MG63 (cell line): ENCODE data around the gene COLQ. TPM values are rescaled to one million over a fixed set of nuclear protein-coding genes. Genes with fewer than 3 reads are reported as not detected.

Source experiments
- DNase-seq: peaks from one replicate; pipeline ENCODE4 v3.0.0-alpha.2; 2020
- H3K27me3 ChIP-seq: fragments of 250-450 bp; sonication (Bioruptor Pico); 2 replicates; pipeline ENCODE4 v1.5.1; 2020; ENCODE audit warnings: mild to moderate bottlenecking, moderate library complexity
- H3K36me3 ChIP-seq: fragments of 250-450 bp; sonication (Bioruptor Pico); 2 replicates; pipeline ENCODE4 v1.5.1; 2020; ENCODE audit warnings: mild to moderate bottlenecking, moderate library complexity
- H3K4me3 ChIP-seq: fragments of 250-450 bp; sonication (Bioruptor Pico); 2 replicates; pipeline ENCODE4 v1.5.1; 2020; ENCODE audit warnings: mild to moderate bottlenecking, moderate library complexity
- H3K9me3 ChIP-seq: fragments of 250-450 bp; sonication (Bioruptor Pico); 2 replicates; pipeline ENCODE4 v1.5.1; 2020; ENCODE audit warnings: mild to moderate bottlenecking, moderate library complexity
- total RNA-seq: library from RNA; depleted of rRNA; stranded (reverse); fragments of >200 nt; shearing (Covaris generic); gene quantifications from 2 replicates; pipeline ENCODE4 v1.2.3, GENCODE V29; 2014; ENCODE audit warnings: low replicate concordance

COLQ gene
- total RNA-seq, 1 experiment from 2014 or later, result not detected

DNA sequence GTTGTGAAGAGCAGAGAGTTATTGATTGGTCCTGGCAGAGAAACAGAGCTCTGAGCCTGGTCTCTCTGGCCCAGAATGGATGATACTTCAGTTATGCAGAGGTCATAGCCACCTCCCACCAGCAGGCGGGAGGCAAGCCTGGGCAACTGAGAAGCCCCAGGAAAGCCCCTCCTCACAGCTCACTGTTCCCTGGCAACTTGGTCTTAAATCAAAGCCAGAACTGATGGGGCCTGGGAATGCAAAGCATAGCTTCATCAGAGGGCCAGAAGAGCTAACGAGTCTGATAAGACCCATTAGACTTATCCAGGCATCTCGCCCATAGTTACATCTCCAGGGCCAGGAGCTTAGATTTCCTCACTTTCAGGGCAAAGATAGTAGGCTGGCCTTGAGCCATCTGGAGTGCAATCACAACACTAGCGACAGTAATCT, 5.5 kb upstream of the COLQ start:
- H3K27me3 ChIP-seq, result no peaks in the 10 kb centered on the region
- DNase-seq, result no peak
- H3K36me3 ChIP-seq, result no peaks in the 10 kb centered on the region

DNA sequence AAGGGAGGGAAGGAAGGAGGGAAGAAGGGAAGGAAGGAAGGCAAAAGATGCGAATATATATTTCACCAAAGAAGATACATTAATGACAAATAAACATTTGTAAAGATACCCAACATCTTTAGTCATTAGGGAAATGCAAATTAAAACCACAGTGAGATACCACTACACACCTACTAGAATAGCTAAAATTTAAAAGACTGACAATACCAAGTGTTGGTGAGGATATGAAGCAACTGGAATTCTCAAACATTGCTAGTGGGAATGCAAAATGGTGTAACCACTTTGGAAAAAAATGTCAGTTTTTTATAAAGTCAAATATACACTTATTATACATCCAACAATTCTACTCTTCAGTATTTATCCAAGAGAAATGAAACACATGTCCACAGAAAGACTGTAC, 4.3 kb upstream of the COLQ start:
- H3K9me3 ChIP-seq, result no peaks in the 10 kb centered on the region
- no peaks in the 10 kb centered on the region for H3K36me3 ChIP-seq
- no peaks in the 10 kb centered on the region for H3K27me3 ChIP-seq
- H3K4me3 ChIP-seq, result no peak overlapping the region
- DNase-seq, result no peak

More for the DNA sequence above, 5.5 kb upstream of the COLQ start:
- Histone ChIP-seq H3K9me3 (no peaks in the 10 kb centered on the region), H3K4me3 (no peak overlapping the region)

DNA sequence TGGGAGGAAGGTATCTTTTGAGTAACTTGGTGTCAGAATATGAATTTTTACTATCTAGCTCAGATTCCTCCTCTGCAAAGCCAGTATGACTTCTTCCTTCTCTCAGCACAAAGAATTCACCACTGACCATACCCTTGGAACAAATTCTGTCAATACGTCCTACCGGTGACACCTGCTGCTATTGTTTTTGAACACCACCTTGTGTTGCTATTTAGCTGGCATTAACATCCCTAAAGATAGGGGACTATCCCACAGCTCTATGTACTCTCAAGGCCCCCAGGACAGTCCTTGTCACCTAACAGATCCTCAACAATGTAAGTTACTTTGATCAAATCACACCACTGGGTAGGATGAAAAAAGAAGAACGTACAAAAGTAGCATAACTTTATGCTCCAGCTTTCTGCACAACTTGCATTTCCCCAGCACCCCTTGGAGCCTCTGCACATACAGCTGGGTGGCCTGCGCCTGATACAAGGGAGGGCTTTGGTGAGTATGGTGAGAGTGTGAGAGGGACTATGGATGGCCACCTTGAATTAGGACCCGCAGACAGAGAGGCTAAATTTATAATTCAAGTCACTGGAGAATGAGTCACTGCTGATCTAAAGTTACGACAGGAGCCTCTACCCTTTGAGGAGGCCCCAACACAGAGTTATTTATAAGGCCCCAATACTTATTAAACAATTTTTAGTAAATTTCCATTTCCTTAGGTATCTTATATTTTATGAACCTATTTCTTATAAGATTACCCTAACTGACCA, 2.3 kb upstream of the COLQ start:
- Histone ChIP-seq H3K9me3 (no peaks in the 10 kb centered on the region), H3K4me3 (no peak overlapping the region), H3K36me3 (no peaks in the 10 kb centered on the region), H3K27me3 (no peaks in the 10 kb centered on the region)
- no peak for DNase-seq

DNA sequence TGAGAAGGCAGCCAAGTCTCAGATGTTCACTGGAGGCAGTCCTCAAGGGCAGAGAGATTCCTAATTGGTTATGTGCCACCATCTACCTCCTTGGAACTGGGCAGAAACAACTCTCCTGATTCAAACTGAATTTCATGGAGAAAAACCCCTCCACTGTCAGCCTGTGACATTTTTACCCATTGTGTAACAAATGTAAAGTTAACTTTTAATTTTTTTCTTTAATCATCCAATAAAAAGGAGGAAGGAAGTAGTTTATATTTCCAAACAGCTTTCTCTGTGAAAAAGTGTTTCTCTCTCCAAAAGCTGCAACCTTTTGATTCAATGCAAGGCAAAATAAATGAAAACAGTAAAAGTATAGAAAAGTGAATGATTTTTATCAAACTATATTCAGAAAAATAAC, 510 bp upstream of the COLQ start:
- H3K4me3 ChIP-seq, result no peak overlapping the region
- no peaks in the 10 kb centered on the region for H3K36me3 ChIP-seq
- DNase-seq, result no peak
- no peaks in the 10 kb centered on the region for H3K9me3 ChIP-seq
- no peaks in the 10 kb centered on the region for H3K27me3 ChIP-seq

DNA sequence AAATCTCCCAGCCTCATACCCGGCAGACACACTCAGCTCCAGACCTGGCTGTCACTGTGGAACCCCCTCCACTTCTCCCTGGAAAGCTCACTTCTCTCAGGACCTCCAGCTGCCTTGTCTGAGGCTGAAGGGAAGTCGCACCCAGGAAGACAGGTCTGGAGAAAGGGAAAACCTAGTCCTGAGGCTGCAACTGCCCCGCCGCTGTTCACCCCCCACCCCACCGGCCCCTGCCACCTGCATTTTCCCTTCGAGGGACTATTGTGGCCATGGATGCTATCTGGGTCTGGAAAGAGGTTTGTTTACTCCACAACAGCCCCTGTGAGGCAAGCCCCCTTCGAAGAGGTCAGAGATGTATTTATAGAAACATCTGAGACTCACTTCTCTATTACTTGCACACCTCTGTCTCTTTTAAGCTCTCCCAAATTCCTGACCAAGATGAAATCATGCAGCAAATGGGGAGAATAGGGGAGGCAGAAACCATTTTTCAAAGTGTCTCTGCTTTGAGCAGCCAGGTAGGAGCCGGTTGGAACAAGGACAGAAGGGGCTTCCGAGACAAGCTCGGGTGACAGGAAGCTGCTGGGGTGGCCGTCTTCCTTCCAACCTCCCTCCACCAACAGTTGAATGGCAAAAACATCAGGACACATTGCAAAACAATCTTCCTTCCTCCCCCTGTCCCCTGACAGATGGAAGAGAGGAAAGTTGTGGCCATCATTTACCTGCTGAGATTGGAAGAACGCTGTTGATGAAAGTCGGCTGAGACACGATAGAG, 518 bp downstream of the COLQ start:
- no peak overlapping the region for H3K4me3 ChIP-seq
- DNase-seq, result no peak
- H3K27me3 ChIP-seq, result no peaks in the 10 kb centered on the region
- H3K36me3 ChIP-seq, result no peaks in the 10 kb centered on the region
- no peaks in the 10 kb centered on the region for H3K9me3 ChIP-seq

DNA sequence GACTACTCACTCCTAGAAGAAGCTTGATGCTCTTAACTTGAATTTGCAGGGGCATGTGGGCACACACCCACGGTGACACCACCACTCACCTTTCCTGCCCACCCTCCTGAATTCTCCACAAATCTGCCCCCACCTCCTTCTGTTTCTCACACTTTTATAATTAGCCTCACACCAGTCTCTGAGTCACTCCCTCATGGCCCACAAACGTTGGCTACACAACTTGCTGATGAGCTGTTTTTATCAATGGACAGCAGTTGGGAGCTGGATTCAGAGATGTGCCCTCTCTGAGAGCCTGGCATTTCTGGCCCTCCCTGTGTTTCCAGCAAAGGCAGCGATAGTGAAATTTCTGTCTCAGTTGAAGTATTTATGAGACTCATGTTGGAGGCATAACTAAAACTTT, 1.3 kb downstream of the COLQ start:
- no peak for DNase-seq
- H3K9me3 ChIP-seq, result no peaks in the 10 kb centered on the region
- H3K4me3 ChIP-seq, result no peak overlapping the region
- no peaks in the 10 kb centered on the region for H3K27me3 ChIP-seq
- no peaks in the 10 kb centered on the region for H3K36me3 ChIP-seq

DNA sequence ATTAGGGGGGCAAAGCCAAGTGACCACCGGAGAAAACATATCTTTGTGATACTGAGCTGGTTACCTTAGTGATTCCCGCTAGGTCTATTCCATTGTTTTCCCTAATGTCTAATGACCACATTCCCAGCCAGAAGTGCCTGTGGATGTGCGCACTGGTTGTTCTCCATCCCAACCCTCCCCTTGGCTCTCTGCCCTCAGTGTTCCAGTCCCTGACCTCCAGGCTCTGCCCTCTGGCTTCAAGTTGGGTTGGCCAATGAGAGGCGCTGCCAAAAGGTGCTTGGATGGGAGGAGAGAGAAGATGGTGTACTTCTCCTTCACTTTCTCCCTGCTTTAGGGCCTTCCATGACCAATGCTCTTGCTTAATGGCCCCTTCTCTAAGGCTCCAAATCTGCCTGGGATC, 2.4 kb downstream of the COLQ start:
- Histone ChIP-seq H3K36me3 (no peaks in the 10 kb centered on the region), H3K4me3 (no peak overlapping the region), H3K9me3 (no peaks in the 10 kb centered on the region), H3K27me3 (no peaks in the 10 kb centered on the region)
- no peak for DNase-seq

DNA sequence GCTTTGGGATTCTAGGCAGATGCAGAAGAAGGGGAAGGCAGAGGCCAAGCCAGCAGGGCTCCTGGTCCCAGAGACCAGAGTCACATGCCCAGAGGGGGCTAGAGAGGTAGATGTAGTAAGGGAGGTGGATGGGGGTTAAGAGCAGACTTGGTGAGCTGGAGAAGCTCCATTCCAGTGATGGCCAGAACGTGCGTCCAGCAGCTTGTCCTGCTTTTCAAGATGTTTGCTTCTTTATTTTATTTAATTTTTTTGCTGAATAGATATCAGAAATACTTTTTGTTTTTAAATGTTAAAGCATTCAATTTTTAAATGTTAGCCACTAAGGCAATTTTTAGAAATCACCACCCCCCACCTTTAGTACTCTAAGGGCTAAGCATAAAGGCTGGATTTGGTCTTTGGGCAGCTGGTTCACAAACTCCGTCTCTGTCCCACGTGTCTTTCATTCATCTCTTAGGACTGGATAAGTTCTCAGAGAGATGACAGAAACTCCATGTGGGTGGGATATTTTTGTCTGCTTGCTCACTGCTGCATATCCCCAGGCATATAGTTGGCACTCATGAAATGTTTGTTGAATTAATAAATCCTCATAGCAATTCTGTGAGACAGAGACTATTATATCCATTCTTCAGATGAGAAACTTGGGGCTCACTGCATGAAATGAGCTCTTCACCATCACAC, 6.7 kb downstream of the COLQ start:
- no peak overlapping the region for H3K4me3 ChIP-seq
- no peaks in the 10 kb centered on the region for H3K27me3 ChIP-seq
- no peaks in the 10 kb centered on the region for H3K36me3 ChIP-seq
- no peaks in the 10 kb centered on the region for H3K9me3 ChIP-seq
- no peak for DNase-seq

DNA sequence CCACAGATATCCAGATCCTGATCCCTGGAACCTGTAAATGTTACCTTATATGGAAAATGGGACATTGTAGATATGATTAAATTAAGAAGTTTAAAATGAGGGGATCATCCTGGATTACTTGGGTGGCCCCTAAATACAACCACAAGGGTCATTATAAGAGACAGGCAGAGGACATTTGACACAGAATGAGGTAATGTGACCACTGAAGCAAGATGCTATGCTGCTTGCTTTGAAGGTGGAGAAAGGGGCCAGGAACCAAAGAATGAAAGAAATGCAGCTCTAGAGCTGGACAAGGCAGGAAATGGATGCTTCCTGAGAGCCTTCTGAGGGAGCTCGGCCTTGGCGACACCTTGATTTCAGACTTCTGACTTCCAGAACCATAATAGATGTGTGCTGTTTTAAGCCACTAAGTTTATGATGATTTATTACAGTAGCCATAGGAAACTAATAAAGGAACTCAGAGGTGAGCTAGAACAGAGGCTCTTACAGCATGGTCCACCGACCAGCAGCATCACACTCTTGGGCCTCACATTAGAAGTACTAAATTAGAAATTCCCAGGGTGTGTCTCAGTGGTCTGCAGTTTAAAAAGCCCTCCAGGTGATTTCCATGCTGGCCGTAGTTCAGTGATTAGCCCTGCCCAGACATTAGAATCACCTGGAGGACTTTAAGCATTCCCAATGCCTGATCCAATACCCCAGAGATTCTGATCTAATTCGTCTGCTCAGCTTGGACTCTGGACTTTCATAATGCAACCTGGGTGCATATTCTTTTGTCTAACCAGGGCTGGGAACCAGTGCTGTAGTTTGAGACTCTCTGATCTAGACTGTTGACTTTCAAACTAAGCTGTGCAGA, 7.5 kb downstream of the COLQ start:
- H3K4me3 ChIP-seq, result no peak overlapping the region
- no peaks in the 10 kb centered on the region for H3K9me3 ChIP-seq
- H3K27me3 ChIP-seq, result no peaks in the 10 kb centered on the region
- no peak for DNase-seq
- no peaks in the 10 kb centered on the region for H3K36me3 ChIP-seq

DNA sequence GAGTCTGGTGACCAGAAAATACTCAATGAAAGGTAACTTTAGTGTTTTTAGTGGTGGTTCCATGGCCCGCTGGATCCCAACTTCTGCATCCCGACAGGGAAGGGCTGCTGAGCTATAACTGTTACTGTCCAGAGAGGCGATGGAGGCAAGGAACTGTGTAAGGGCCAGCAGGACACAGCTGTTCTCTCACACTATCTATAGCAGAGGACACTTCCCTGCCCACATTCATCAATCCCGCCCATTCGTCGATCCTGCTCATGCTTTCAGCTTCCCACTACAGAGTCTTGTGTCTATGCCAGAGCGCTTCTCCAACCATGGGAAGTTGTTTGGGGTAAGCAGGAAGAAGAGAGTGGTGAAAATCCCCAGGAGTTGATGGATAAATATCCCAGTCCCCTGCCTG, 8.4 kb downstream of the COLQ start:
- no peak for DNase-seq
- H3K36me3 ChIP-seq, result no peaks in the 10 kb centered on the region
- no peak overlapping the region for H3K4me3 ChIP-seq
- no peaks in the 10 kb centered on the region for H3K27me3 ChIP-seq
- H3K9me3 ChIP-seq, result no peaks in the 10 kb centered on the region

DNA sequence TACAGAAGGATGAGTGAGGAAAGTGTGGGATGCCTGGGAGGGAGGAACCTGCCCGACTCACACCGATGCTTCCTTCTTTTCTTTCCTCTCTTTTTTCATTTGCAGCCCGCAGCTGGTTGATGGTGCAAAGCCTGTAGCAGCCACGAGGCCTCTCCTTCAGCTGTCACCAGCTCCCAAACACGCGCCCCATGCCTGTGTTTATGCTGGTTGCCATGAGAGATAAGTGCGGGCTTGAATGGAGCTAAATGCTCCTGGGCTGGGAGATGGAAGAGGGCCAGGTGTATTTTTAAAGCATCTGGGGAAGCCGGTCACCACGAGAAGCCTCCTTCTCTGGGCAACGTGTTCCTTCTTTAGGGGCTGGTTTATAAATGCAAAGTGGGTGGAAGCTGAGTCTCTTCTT, 9.3 kb downstream of the COLQ start:
- no peaks in the 10 kb centered on the region for H3K27me3 ChIP-seq
- H3K9me3 ChIP-seq, result no peaks in the 10 kb centered on the region
- H3K4me3 ChIP-seq, result no peak overlapping the region
- no peak for DNase-seq
- no peaks in the 10 kb centered on the region for H3K36me3 ChIP-seq

DNA sequence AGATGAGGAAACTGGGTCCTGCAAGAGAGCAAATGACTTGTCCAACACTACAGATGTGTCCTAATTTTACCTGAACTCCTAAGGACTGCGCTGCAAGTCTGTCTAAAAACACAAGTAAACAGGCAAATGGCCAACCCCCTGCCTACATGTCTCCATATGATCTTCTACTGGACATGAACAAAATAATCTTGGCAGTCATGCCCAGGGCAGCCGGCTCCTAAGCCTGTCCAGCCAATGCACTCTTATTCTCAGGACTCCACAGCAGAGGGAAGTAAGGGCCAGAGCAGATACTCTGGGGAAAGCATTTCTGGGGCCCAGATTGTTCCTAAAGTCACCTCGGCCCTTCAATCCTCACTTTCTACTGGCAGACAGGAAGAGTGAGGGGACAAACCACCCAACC, 10.3 kb downstream of the COLQ start:
- Histone ChIP-seq H3K9me3 (no peaks in the 10 kb centered on the region), H3K4me3 (no peak overlapping the region), H3K27me3 (no peaks in the 10 kb centered on the region), H3K36me3 (no peaks in the 10 kb centered on the region)
- DNase-seq, result no peak

DNA sequence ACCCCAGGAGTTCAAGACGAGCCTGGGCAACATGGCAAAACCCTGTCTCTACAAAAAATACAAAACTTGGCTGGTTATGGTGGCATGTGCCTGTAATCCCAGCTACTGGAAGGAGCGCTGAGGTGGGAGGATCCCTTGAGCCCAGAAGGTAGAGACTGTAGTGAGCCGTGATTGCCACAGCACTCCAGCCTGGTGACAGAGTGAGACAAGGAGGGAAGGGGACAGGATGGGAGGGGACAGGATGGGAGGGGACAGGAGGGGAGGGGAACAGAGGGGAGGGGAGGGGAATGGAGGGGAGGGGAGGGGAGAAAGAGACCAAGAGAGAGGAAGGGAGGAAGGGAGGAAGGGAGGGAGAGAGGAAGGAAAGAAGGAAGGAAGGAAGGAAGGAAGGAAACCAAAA, 11.0 kb downstream of the COLQ start:
- H3K36me3 ChIP-seq, result no peaks in the 10 kb centered on the region
- H3K9me3 ChIP-seq, result no peaks in the 10 kb centered on the region
- H3K27me3 ChIP-seq, result no peaks in the 10 kb centered on the region
- no peak overlapping the region for H3K4me3 ChIP-seq
- no peak for DNase-seq

DNA sequence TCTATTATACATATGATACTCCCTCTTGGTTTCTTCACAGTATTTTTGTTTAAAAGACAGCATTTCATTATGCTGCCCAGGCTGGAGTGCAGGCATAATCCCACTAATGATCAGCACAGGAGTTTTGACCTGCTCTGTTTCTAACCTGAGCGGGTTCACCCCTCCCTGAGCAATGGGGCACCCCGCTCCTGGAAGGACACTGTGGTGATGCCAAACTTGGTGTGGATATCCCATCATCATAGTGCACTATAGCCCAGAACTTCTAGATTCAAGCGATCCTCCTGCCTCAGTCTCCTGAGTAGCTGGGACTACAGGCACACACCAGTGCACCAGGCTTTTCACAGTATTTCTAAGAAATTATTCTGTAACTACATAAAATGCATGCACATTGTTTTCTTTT, 14.9 kb downstream of the COLQ start:
- no peaks in the 10 kb centered on the region for H3K9me3 ChIP-seq
- H3K36me3 ChIP-seq, result no peaks in the 10 kb centered on the region

DNA sequence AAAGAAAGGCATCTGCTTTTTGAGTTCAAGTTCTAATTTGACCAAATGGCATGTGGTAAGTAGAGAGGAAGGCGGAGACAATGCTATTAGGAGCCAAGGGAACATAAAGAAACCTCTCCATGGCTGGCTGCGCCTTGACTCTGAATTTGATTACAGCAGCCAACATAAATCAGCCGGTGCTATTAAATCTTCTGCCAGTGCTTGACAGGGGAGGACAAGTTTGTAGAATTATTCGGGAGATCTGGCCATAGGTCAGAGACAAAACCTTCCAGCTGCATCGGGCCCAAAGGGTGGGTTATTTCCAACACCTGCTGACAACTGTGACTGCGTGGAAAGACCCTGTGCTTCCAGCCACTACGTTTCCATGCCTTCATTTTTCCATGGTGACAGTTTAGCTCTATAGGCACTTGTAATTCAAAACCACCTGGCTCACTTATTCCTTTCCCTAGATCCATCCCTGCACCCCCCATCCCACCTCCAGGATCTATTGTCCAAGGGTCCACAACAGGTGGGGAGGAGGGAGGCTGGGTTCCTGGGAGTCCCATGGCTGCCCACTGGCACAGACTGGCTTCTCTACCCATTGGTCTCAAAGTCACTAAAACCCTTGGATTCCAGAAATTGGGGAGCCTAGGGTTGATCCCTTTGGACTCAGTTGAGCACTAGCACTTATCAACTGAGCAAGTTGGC, 15.9 kb downstream of the COLQ start:
- no peaks in the 10 kb centered on the region for H3K27me3 ChIP-seq
- no peak for DNase-seq

More for the DNA sequence above, 14.9 kb downstream of the COLQ start:
- no peak for DNase-seq
- Histone ChIP-seq H3K4me3 (no peak overlapping the region), H3K27me3 (no peaks in the 10 kb centered on the region)

DNA sequence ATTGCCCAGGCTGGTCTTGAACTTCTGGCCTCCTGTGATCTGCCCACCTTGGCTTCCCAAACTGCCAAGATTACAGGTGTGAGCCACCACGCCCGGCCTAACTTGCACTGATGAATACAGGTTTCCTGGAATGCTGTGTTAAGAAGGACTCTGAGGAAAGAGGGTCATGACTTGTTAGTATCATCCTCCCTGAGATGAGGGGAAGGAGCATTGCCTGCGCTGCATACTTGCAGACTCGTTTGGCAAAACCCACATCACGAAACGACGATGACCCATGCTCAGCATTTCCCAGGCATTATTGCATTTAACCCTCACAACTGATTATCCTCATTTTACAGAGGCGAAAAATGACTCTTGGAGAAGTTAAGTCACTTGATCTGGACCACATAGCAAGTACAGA, 18.9 kb downstream of the COLQ start:
- DNase-seq, result no peak
- no peaks in the 10 kb centered on the region for H3K27me3 ChIP-seq
- H3K9me3 ChIP-seq, result no peaks in the 10 kb centered on the region
- no peak overlapping the region for H3K4me3 ChIP-seq
- H3K36me3 ChIP-seq, result no peaks in the 10 kb centered on the region

More for the DNA sequence above, 15.9 kb downstream of the COLQ start:
- Histone ChIP-seq H3K9me3 (no peaks in the 10 kb centered on the region), H3K36me3 (no peaks in the 10 kb centered on the region), H3K4me3 (no peak overlapping the region)
